OCI-LY1 (cell line): ENCODE results near the gene SLC39A9.

Source experiments
- EZH2 ChIP-seq: fragments of 200-600 bp; sonication (generic), shearing (Covaris generic); IDR thresholded peaks from 2 replicates; pipeline ENCODE4 v1.8.0; 2017; ENCODE audit warnings: borderline replicate concordance, mixed run types, mild to moderate bottlenecking, antibody characterized with exemption, low read length, moderate library complexity, mixed read lengths
- TF ChIP-seq, protein P1 (sequence below): fragments of 200-600 bp; sonication (generic), shearing (Covaris generic); IDR thresholded peaks from 2 replicates; pipeline ENCODE4 v1.5.1; 2017; ENCODE audit warnings: mild to moderate bottlenecking, antibody characterized with exemption, low read length, moderate library complexity, mixed read lengths

DNA sequence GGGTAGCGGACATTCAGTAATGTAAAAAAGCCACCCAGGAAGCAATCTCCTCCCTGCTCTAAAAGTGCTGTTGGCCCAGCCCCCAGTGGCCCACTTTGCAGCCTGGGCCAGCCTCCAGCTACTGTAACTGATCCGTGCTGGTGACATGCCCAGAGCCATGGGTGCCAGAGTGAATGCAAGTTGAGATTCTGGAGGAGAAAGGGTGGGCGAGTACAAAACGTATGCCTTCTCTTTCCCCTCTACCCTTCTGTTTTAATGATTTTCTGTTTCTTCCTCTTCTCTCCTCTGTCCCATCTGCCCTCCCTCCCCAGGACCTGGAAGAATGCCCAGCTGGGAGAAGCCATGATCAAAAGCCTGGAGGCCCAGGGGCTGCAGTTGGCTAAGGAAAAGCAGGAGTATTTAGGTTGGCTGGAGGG, 102.9 kb downstream of the SLC39A9 start:
- TF ChIP-seq, protein P1, sequence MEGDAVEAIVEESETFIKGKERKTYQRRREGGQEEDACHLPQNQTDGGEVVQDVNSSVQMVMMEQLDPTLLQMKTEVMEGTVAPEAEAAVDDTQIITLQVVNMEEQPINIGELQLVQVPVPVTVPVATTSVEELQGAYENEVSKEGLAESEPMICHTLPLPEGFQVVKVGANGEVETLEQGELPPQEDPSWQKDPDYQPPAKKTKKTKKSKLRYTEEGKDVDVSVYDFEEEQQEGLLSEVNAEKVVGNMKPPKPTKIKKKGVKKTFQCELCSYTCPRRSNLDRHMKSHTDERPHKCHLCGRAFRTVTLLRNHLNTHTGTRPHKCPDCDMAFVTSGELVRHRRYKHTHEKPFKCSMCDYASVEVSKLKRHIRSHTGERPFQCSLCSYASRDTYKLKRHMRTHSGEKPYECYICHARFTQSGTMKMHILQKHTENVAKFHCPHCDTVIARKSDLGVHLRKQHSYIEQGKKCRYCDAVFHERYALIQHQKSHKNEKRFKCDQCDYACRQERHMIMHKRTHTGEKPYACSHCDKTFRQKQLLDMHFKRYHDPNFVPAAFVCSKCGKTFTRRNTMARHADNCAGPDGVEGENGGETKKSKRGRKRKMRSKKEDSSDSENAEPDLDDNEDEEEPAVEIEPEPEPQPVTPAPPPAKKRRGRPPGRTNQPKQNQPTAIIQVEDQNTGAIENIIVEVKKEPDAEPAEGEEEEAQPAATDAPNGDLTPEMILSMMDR, result no peak
- no peak for TF ChIP-seq EZH2
